Stimulated activated CD8-positive, alpha-beta memory T cell treated with anti-CD3 and anti-CD28 coated beads, Interleukin-7, amount 100 ng/mL, for 4 hours (primary cell): Measurements from ENCODE around the gene OBSCN.

Experiments
- DNase-seq, 2 donors: peaks; one replicate each; pipeline ENCODE4 v3.0.0-alpha.2; 2020; ENCODE audit warnings: low read depth in 2 of 2

Gene OBSCN

DNA sequence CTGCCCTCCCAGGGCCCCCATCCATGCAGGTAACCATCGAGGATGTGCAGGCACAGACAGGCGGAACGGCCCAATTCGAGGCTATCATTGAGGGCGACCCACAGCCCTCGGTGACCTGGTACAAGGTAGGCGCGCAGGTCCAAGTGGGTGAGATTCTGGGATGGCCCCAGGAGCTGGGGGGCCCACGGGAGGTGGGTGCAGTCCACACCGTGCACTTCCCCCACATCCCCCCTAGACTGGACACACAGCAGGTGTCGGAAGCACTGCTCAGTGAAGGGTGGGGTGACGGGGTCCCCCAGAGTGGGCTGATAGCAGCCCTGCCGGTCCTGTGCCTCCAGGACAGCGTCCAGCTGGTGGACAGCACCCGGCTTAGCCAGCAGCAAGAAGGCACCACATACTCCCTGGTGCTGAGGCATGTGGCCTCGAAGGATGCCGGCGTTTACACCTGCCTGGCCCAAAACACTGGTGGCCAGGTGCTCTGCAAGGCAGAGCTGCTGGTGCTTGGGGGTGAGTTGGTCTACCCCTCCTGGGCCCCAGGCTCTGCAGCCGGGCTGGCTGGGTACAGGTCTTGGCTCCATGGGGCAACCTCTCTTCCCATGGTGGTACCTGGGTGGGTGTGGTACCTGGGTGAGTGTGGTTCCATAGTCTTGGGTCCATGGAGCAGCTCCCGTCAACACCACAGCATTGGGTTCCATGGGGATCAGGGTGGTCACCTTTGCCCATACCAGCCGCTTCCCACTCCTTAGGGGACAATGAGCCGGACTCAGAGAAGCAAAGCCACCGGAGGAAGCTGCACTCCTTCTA lies 158.4 kb downstream of the OBSCN start:
- no peak for DNase-seq

GRCh38 chr1:228366866-228367741 lies 159.3 kb downstream of the OBSCN start:
- no peak for DNase-seq

DNA sequence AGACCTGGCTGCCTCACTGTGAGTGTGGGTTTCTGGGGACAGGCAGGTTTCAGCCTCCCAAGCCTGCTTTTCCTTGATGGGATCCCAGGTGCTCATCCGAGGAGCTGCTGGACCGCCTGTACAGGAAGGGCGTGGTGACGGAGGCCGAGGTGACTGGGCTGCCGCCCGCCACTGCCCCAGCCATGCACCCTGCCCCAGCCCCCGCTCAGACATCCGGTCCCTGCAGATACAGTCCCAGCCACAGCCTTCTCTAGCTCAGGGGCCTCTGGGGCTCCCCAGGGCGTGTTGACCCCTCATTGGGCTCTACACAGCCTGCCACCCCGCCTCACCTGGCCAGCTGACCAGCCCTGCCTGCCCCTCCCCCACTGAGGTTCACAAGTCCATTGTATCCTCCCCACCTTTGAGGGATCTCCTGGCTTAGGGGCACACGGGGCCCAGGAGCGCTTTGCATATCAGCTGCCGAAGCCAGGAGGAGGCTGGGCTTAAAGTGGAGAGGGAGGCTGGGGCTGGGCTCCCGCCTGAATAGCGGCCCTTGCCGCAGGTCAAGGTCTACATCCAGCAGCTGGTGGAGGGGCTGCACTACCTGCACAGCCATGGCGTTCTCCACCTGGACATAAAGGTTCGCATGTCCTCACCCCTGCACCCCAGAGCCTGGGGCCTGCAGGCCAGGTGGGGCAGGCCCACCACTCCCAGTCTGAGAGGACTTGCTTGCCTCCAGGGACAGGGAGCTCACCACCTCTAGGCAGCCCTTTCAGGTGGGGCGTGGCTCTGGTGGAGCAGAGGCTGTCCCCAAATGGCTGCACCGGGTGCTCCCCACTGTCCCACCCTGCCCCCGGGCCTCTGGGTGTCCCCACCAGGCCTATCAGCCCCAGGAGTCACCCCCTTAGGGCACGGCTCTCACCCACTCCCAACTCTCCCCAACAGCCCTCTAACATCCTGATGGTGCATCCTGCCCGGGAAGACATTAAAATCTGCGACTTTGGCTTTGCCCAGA lies 160.3 kb downstream of the OBSCN start:
- no peak for DNase-seq

GRCh38 chr1:228368801-228369607 lies 161.2 kb downstream of the OBSCN start:
- no peak for DNase-seq

DNA sequence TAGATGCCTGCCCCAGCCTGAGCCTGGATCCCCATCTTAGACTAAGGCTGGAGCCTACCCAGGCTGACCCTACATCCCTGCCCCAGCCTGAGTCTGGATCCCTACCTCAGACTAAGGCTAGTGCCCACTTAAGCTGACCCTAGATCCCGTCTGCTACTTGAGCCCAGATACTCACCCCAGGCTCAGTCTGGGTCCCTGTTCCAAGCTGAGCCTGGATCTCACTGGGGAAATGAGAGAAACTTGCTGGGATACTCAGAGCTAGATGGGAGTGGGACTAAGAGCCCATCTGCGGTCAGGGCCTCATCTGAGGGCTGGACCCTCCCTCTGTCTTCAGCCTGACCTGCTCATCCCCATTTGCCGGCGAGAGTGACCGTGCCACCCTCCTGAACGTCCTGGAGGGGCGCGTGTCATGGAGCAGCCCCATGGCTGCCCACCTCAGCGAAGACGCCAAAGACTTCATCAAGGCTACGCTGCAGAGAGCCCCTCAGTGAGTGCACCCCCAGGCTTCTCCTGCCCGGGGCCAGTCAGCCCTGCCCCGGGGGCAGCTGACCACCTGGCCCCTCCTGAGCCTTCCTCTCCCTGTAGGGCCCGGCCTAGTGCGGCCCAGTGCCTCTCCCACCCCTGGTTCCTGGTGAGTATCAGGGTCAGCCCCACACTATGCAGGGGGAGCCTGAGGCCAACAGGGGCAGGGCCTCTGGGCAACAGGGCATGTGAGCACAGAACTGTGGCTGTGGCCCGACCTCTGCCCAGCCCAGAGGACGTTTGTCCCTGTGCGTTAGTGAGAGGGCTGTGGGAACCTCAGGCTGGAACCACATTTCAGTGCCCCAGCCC lies 162.0 kb downstream of the OBSCN start:
- no peak for DNase-seq

- DNase-seq: no peak
These were observed 162.6 kb downstream of the OBSCN start for GRCh38 chr1:228370439-228370940.

GRCh38 chr1:228370941-228371740 lies 163.3 kb downstream of the OBSCN start:
- DNase-seq: no peak

DNA sequence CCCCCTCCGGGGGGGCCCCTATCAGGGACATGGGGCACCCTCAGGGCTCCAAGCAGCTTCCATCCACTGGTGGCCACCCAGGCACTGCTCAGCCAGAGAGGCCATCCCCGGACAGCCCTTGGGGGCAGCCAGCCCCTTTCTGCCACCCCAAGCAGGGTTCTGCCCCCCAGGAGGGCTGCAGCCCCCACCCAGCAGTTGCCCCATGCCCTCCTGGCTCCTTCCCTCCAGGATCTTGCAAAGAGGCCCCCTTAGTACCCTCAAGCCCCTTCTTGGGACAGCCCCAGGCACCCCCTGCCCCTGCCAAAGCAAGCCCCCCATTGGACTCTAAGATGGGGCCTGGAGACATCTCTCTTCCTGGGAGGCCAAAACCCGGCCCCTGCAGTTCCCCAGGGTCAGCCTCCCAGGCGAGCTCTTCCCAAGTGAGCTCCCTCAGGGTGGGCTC lies 163.9 kb downstream of the OBSCN start:
- no peak for DNase-seq

DNA sequence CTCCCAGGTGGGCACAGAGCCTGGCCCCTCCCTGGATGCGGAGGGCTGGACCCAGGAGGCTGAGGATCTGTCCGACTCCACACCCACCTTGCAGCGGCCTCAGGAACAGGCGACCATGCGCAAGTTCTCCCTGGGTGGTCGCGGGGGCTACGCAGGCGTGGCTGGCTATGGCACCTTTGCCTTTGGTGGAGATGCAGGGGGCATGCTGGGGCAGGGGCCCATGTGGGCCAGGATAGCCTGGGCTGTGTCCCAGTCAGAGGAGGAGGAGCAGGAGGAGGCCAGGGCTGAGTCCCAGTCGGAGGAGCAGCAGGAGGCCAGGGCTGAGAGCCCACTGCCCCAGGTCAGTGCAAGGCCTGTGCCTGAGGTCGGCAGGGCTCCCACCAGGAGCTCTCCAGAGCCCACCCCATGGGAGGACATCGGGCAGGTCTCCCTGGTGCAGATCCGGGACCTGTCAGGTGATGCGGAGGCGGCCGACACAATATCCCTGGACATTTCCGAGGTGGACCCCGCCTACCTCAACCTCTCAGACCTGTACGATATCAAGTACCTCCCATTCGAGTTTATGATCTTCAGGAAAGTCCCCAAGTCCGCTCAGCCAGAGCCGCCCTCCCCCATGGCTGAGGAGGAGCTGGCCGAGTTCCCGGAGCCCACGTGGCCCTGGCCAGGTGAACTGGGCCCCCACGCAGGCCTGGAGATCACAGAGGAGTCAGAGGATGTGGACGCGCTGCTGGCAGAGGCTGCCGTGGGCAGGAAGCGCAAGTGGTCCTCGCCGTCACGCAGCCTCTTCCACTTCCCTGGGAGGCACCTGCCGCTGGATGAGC lies 164.5 kb downstream of the OBSCN start:
- no peak for DNase-seq

DNA sequence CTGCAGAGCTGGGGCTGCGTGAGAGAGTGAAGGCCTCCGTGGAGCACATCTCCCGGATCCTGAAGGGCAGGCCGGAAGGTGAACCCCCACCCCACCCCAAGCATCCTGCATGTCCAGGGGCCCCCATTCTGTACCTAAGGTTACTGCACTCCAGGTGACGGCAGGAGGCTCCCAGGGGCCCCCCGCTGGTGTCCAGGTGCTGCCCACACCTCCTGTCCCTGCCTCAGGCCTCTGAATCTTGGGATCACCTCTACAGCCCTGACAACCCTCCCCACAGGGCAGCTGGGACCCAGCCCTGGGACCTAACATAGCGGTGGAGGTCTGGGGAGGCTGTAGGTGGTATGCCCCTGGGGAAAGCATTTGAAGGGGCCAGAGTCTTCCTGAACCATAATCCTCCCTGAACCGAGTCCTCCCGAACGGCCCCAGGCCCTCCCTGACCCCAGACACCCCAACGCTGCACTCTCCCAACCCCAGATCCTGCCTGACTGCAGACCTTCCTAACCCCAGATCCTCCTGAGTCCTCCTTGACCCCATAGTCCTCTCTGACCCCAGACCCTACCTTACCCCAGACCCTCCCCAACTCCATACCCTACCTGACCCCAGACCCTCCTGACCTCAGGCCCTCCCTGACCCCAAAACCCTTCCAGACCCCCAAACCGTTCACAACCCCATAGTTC lies 165.3 kb downstream of the OBSCN start:
- no peak for DNase-seq

DNA sequence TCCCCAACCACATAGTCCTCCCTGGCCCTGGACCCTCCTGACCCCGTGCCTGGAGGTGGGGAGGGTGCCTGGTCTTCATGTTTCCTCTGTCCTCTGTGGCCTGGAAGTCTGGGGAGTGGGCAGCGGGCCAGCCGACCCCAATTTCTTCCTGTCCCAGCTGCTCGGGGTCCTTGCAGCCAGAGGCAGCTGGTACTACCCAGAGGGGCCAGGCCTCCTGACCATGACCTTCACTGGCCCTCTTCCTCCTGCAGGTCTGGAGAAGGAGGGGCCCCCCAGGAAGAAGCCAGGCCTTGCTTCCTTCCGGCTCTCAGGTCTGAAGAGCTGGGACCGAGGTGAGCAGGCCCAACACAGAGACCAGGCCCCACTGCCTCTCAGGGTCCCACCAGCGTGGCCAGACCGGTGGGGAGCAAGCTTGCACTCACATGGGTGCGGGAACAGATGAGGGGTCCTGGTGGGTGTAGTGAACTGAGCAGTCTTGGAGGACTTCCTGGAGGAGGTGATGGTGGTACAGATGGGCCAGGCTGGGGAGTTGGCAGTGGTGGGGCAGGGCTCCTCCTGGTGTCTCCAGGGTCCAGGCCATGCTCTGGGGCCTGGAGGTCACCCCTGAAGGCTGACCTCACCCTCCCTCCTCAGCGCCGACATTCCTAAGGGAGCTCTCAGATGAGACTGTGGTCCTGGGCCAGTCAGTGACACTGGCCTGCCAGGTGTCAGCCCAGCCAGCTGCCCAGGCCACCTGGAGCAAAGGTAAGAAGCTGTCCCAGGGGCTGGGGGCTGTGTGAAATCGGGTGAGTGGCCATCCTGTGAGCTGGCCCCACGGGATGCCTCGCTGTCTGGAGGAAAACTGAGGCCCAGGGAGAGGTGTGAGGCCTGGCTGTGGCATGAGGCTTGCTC lies 166.1 kb downstream of the OBSCN start:
- DNase-seq: no peak

GRCh38 chr1:228374711-228375577 lies 167.1 kb downstream of the OBSCN start:
- DNase-seq: no peak

GRCh38 chr1:228375578-228376261 lies 167.9 kb downstream of the OBSCN start:
- no peak for DNase-seq

DNA sequence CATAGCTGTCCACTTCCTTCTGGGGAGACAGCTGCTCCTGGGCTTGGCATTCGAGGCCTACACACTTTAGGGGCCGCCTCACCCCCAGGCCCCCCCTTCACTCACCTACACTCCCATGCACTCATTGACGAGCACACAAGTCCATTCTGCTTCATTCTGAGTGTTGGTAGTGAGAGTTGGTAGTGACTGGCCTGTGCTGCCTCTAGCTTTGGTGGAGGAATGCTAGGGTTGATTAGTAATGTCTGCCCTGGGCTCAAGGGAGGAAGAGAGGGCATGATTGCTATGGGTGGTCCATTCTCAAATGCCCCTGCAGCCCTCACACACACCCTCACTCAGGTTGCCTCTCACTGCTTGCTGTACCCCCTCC lies 168.4 kb downstream of the OBSCN start:
- no peak for DNase-seq
